DND-41 (cell line): Measurements from ENCODE around the gene MAP4K5.

Experiments
- ATAC-seq: fragments of 200-7000 bp; cut with Tn5 transposase; 3 replicates; pipeline ENCODE4 v1.9.1; 2021; ENCODE audit warnings: low read depth; ENCODE audit not compliant: insufficient read depth
- DNase-seq: peaks from one replicate; pipeline ENCODE4 v3.0.0-alpha.2; 2020
- H2AFZ ChIP-seq: 2 replicates; pipeline ENCODE4 v1.6.0; 2012; ENCODE audit warnings: low read depth, low read length
- H3K27ac ChIP-seq: 2 replicates; pipeline ENCODE4 v1.5.1; 2012; ENCODE audit warnings: low read length, inconsistent platforms
- H3K27me3 ChIP-seq: fragments of 200-600 bp; sonication (generic); 2 replicates; pipeline ENCODE4 v1.6.0; 2012; ENCODE audit warnings: low read length, mild to moderate bottlenecking, inconsistent platforms; ENCODE audit not compliant: insufficient read depth, poor library complexity
- H3K36me3 ChIP-seq: 2 replicates; pipeline ENCODE4 v1.5.1; 2012; ENCODE audit warnings: low read length, inconsistent platforms; ENCODE audit not compliant: insufficient read depth
- H3K4me1 ChIP-seq: 2 replicates; pipeline ENCODE4 v1.5.1; 2012; ENCODE audit warnings: mild to moderate bottlenecking, low read length; ENCODE audit not compliant: insufficient read depth
- H3K4me2 ChIP-seq: 2 replicates; pipeline ENCODE4 v1.6.0; 2012; ENCODE audit warnings: mild to moderate bottlenecking, moderate library complexity, low read length, inconsistent platforms; ENCODE audit not compliant: insufficient read depth
- H3K4me3 ChIP-seq, 2 experiments: fragments of 200-600 bp in 1 of 2; shearing (Covaris generic) in 1 of 2; 2 replicates each; pipeline ENCODE4 v1.5.1; 2012 to 2016; ENCODE audit warnings: inconsistent platforms in 2 of 2, low read length in 2 of 2, mild to moderate bottlenecking in 2 of 2, low read depth in 1 of 2, moderate library complexity in 1 of 2
- H3K79me2 ChIP-seq: 2 replicates; pipeline ENCODE4 v1.6.0; 2012; ENCODE audit warnings: low read length, inconsistent platforms; ENCODE audit not compliant: insufficient read depth
- H3K9ac ChIP-seq: 2 replicates; pipeline ENCODE4 v1.6.0; 2012; ENCODE audit warnings: low read depth, mild to moderate bottlenecking, inconsistent platforms, low read length, moderate library complexity
- H3K9me3 ChIP-seq: 2 replicates; pipeline ENCODE4 v1.5.1; 2012; ENCODE audit warnings: low read length, moderate library complexity, mild to moderate bottlenecking, inconsistent platforms; ENCODE audit not compliant: insufficient read depth, severe bottlenecking
- H4K20me1 ChIP-seq: 2 replicates; pipeline ENCODE4 v1.6.0; 2012; ENCODE audit warnings: low read length; ENCODE audit not compliant: insufficient read depth
- EZH2 ChIP-seq: IDR thresholded peaks from 3 replicates; pipeline ENCODE4 v1.6.1; 2012; ENCODE audit warnings: borderline replicate concordance, low read depth, mild to moderate bottlenecking, moderate library complexity, low read length, inconsistent platforms; ENCODE audit not compliant: severe bottlenecking
- TF ChIP-seq, protein P1 (sequence below): IDR thresholded peaks from 2 replicates; pipeline ENCODE4 v1.5.1; 2012; ENCODE audit warnings: borderline replicate concordance, low read length, moderate library complexity, mild to moderate bottlenecking; ENCODE audit not compliant: poor library complexity, severe bottlenecking; ENCODE audit errors: extremely low read depth

Gene MAP4K5

DNA sequence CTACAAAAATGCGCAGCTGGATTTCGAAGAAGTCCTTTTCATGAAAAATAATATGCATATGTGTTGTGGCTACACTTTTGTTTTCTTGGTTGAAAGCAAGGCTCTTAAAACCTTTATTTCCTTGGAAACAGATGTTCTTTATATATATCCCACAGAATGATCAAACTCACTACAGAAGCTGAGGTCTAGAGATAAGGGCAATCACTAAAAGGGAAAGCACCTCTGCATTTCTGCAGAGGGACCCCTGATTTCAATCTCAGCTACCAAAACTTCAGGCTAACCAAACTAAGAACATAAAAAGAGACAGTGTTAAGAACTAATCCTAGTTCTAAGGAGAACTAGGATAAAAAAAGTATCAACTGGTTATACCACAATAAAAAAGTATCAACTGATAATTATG, 70.3 kb downstream of the MAP4K5 start:
- Histone ChIP-seq H2AFZ (no peak overlapping the region), H3K9me3 (no peaks in the 10 kb centered on the region), H4K20me1 (no peaks in the 10 kb centered on the region), H3K4me3 (no peak overlapping the region), H3K9ac (no peak overlapping the region), H3K36me3 (peaks cover 62% of the 10 kb centered on the region), H3K27ac (no peak overlapping the region), H3K79me2 (no peaks in the 10 kb centered on the region), H3K4me2 (no peak overlapping the region), H3K27me3 (no peaks in the 10 kb centered on the region), H3K4me1 (no peaks in the 10 kb centered on the region)
- TF ChIP-seq EZH2, result no peak
- TF ChIP-seq, protein P1, sequence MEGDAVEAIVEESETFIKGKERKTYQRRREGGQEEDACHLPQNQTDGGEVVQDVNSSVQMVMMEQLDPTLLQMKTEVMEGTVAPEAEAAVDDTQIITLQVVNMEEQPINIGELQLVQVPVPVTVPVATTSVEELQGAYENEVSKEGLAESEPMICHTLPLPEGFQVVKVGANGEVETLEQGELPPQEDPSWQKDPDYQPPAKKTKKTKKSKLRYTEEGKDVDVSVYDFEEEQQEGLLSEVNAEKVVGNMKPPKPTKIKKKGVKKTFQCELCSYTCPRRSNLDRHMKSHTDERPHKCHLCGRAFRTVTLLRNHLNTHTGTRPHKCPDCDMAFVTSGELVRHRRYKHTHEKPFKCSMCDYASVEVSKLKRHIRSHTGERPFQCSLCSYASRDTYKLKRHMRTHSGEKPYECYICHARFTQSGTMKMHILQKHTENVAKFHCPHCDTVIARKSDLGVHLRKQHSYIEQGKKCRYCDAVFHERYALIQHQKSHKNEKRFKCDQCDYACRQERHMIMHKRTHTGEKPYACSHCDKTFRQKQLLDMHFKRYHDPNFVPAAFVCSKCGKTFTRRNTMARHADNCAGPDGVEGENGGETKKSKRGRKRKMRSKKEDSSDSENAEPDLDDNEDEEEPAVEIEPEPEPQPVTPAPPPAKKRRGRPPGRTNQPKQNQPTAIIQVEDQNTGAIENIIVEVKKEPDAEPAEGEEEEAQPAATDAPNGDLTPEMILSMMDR, result no peak
- ATAC-seq, result no peak
- no peak for DNase-seq

DNA sequence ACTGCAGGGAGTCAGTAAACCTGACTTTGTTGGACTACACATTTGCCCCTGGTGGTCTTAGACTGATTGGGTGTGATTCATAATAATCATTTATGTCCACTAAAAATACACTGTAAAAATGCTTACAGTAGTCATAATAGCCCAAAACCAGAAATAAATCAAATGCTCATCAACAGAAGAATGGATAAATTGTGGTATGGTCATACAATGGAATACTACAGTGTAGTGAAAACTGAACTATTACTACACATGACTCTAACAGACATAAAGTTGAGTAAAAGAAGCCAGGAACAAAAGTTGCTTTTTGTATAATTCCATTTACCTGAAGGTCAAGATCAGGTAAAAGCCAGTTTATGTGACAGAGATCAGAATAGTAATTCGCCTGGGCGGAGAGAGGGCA, 78.5 kb downstream of the MAP4K5 start:
- Histone ChIP-seq H4K20me1 (no peaks in the 10 kb centered on the region), H3K4me3 (no peak overlapping the region), H3K9ac (no peak overlapping the region), H3K9me3 (no peaks in the 10 kb centered on the region), H2AFZ (no peak overlapping the region), H3K36me3 (peaks cover 76% of the 10 kb centered on the region), H3K27me3 (no peaks in the 10 kb centered on the region), H3K27ac (no peak overlapping the region), H3K4me1 (no peaks in the 10 kb centered on the region), H3K79me2 (no peaks in the 10 kb centered on the region), H3K4me2 (no peak overlapping the region)
- DNase-seq (no peak), ATAC-seq (no peak)
- TF ChIP-seq, protein P1, result no peak
- TF ChIP-seq EZH2, result no peak

DNA sequence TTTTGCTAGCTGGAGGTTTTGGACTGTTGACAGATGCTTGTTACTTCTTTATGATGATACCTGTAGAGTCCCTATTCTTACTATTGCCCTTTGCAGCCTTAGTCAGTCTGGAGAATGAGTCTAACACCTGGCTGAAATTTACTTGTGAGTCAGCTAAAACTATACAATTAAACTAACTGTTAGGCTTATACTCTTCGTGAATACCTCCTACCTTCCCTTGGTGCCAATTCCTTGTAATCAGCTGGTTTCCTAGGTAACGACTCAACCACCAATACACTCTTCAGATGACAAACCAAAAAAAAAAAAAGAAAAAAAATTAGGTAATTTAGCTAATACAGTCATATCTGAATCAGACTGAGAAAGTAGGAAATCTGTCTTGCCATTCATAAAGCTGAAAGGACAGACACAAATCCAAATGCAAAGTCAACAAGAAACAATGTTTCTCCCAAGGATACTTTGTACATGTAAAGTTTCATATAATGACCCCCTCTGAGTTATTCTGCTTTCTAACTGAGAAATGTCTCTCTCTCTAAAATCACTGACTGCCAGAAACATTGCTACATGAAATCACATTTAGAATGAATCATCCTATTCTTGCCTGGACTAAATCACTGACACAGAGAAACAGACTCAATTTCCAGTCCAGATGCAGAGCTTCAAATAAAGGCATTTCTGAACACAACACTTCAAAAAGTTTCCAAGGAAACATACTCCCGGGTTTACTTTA, 79.2 kb downstream of the MAP4K5 start:
- Histone ChIP-seq H2AFZ (no peak overlapping the region), H4K20me1 (no peaks in the 10 kb centered on the region), H3K9ac (no peak overlapping the region), H3K79me2 (no peaks in the 10 kb centered on the region), H3K9me3 (no peaks in the 10 kb centered on the region), H3K36me3 (peaks cover 77% of the 10 kb centered on the region), H3K4me3 (no peak overlapping the region), H3K27me3 (no peaks in the 10 kb centered on the region), H3K27ac (no peak overlapping the region), H3K4me2 (no peak overlapping the region), H3K4me1 (no peaks in the 10 kb centered on the region)
- no peak for ATAC-seq
- TF ChIP-seq, protein P1, result no peak
- no peak for TF ChIP-seq EZH2
- no peak for DNase-seq
